Suppressor macrophage treated with lipopolysaccharide for 1 hour (primary cell): ENCODE results near the gene PTER.
A peak's percentile ranks its signal among the peaks of the same experiment; 100 is the strongest.

ENCODE experiments used
- DNase-seq, 3 donors: peaks; one replicate each; pipeline ENCODE4 v3.0.0-alpha.2; 2020 to 2022

Gene PTER

GRCh38 chr10:16545116-16545736, 108.4 kb downstream of the PTER start:
- peak; percentile 18 to 41 (median 34) for DNase-seq

- no peak for DNase-seq
Observed at GRCh38 chr10:16547973-16548372, 111.2 kb downstream of the PTER start.

- DNase-seq, result no peak
Observed at GRCh38 chr10:16559236-16559773, 122.5 kb downstream of the PTER start.

- no peak for DNase-seq
Observed at GRCh38 chr10:16562891-16563290, 126.1 kb downstream of the PTER start.
